SK-N-SH (cell line): ENCODE data around the gene SPIN1. TPM values are rescaled to one million over a fixed set of nuclear protein-coding genes. Genes with fewer than 3 reads are reported as not detected.

Experiments used
- CTCF ChIA-PET: fragments of 300-600, 350-600 bp; formaldehyde crosslinking; extraction: SDS; loops from one replicate; lab custom pipeline; 2021; lab: Yijun Ruan, JAX
- POLR2A ChIA-PET: fragments of 350-600 bp; sonication (Branson Sonifier 250); formaldehyde crosslinking; extraction: SDS; loops from one replicate; lab custom pipeline; 2020; ENCODE audit warnings: antibody characterized with exemption, inconsistent platforms; lab: Yijun Ruan, JAX
- DNase-seq: peaks from one replicate; pipeline ENCODE4 v3.0.0; 2012
- H2AFZ ChIP-seq: fragments of 200-600 bp; sonication (generic); 2 replicates; pipeline ENCODE4 v1.8.1; 2016; ENCODE audit warnings: antibody characterized with exemption, mild to moderate bottlenecking, low read depth
- H3F3A ChIP-seq: fragments of 200-600 bp; sonication (generic); replicated peaks from 2 replicates; pipeline ENCODE3; 2016; ENCODE audit warnings: antibody characterized with exemption, mild to moderate bottlenecking; ENCODE audit not compliant: insufficient read depth
- H3K27ac ChIP-seq, 2 experiments: fragments of 200-500 bp in 1 of 2; fragments of 200-600 bp in 1 of 2; sonication (Bioruptor generic) in 1 of 2; sonication (generic), shearing (Covaris generic) in 1 of 2; 2 replicates each; pipeline versions ENCODE4 v1.5.1 to v1.6.1; 2014 to 2016; ENCODE audit warnings: low read depth in 2 of 2, inconsistent platforms in 1 of 2, low read length in 1 of 2, mild to moderate bottlenecking in 1 of 2, mixed read lengths in 1 of 2
- H3K27me3 ChIP-seq: fragments of 200-600 bp; sonication (generic), shearing (Covaris generic); 2 replicates; pipeline ENCODE4 v1.6.1; 2016; ENCODE audit warnings: mixed run types; ENCODE audit not compliant: insufficient read depth
- H3K36me3 ChIP-seq, 2 experiments: fragments of 200-500 bp in 1 of 2; fragments of 200-600 bp in 1 of 2; sonication (Bioruptor generic) in 1 of 2; sonication (generic) in 1 of 2; replicated peaks in 1 of 2; 2 replicates each; pipeline versions ENCODE3 to v1.5.1; 2014 to 2016; ENCODE audit warnings: low read length in 1 of 2, mild to moderate bottlenecking in 1 of 2; ENCODE audit not compliant: insufficient read depth in 2 of 2, control insufficient read depth in 1 of 2
- H3K4me1 ChIP-seq, 2 experiments: fragments of 200-500 bp in 1 of 2; fragments of 200-600 bp in 1 of 2; sonication (Bioruptor generic) in 1 of 2; sonication (generic), shearing (Covaris generic) in 1 of 2; 2 replicates each; pipeline versions ENCODE4 v1.5.1 to v1.6.1; 2014 to 2016; ENCODE audit warnings: low read depth in 1 of 2, low read length in 1 of 2, mixed run types in 1 of 2; ENCODE audit not compliant: insufficient read depth in 2 of 2, control insufficient read depth in 1 of 2
- H3K4me2 ChIP-seq: fragments of 200-600 bp; sonication (generic), shearing (Covaris generic); 2 replicates; pipeline ENCODE4 v1.6.1; 2017; ENCODE audit warnings: mixed run types
- H3K4me3 ChIP-seq, 2 experiments: fragments of 200-500 bp in 1 of 2; fragments of 200-600 bp in 1 of 2; sonication (Bioruptor generic) in 1 of 2; sonication (generic), shearing (Covaris generic) in 1 of 2; 2 replicates each; pipeline versions ENCODE4 v1.5.1 to v1.8.1; 2014 to 2016; ENCODE audit warnings: low read depth in 2 of 2, inconsistent platforms in 1 of 2, low read length in 1 of 2, mild to moderate bottlenecking in 1 of 2, mixed read lengths in 1 of 2, moderate library complexity in 1 of 2
- H3K79me2 ChIP-seq: fragments of 200-600 bp; sonication (generic); 2 replicates; pipeline ENCODE4 v1.8.1; 2017; ENCODE audit warnings: mild to moderate bottlenecking; ENCODE audit not compliant: insufficient read depth
- H3K9ac ChIP-seq: fragments of 200-600 bp; sonication (generic); 2 replicates; pipeline ENCODE4 v1.6.1; 2017; ENCODE audit warnings: mixed run types
- H3K9me2 ChIP-seq: fragments of 200-600 bp; sonication (generic); 2 replicates; pipeline ENCODE4 v1.6.1; 2017; ENCODE audit warnings: mixed run types
- H3K9me3 ChIP-seq: fragments of 200-600 bp; sonication (generic); 2 replicates; pipeline ENCODE4 v1.6.1; 2017; ENCODE audit warnings: mixed run types, mild to moderate bottlenecking, moderate library complexity
- H4K20me1 ChIP-seq: fragments of 200-600 bp; sonication (generic); 2 replicates; pipeline ENCODE4 v1.6.1; 2017; ENCODE audit warnings: mild to moderate bottlenecking, mixed run types; ENCODE audit not compliant: insufficient read depth
- CHD2 ChIP-seq: fragments of 150-350 bp; IDR thresholded peaks from 2 replicates; pipeline ENCODE4 v1.6.1; 2018; ENCODE audit warnings: low read length; ENCODE audit not compliant: partially characterized antibody
- ELF1 ChIP-seq: IDR thresholded peaks from 2 replicates; pipeline ENCODE4 v1.4.0; 2012
- EP300 ChIP-seq, 2 experiments: IDR thresholded peaks; 2 replicates each; pipeline versions ENCODE4 v1.4.0 to v1.6.1; 2012; ENCODE audit warnings: borderline replicate concordance in 1 of 2, low read depth in 1 of 2, low read length in 1 of 2
- EZH2phosphoT487 ChIP-seq: fragments of 200-600 bp; sonication (generic); IDR thresholded peaks from 2 replicates; pipeline ENCODE4 v1.6.1; 2017; ENCODE audit warnings: low read depth, mixed run types, mild to moderate bottlenecking, antibody characterized with exemption, moderate library complexity, borderline replicate concordance
- FOSL2 ChIP-seq: IDR thresholded peaks from 2 replicates; pipeline ENCODE4 v1.4.0; 2012; ENCODE audit warnings: low read depth, mild to moderate bottlenecking, moderate library complexity, borderline replicate concordance
- FOXM1 ChIP-seq: IDR thresholded peaks from 2 replicates; pipeline ENCODE4 v1.4.0; 2012; ENCODE audit warnings: low read depth, mild to moderate bottlenecking
- GATA2 ChIP-seq: sonication (generic); formaldehyde crosslinking; IDR thresholded peaks from 2 replicates; pipeline ENCODE4 v1.5.0; 2020; ENCODE audit warnings: mild to moderate bottlenecking, missing genetic modification reagents
- JUND ChIP-seq: IDR thresholded peaks from 2 replicates; pipeline ENCODE4 v1.4.0; 2012
- MXI1 ChIP-seq: IDR thresholded peaks from 2 replicates; pipeline ENCODE4 v1.6.1; 2012; ENCODE audit warnings: mild to moderate bottlenecking, low read depth, low read length, improper control_type of control experiment
- NFIC ChIP-seq: IDR thresholded peaks from 2 replicates; pipeline ENCODE4 v1.4.0; 2012; ENCODE audit warnings: borderline replicate concordance
- RAD21 ChIP-seq: IDR thresholded peaks from 2 replicates; pipeline ENCODE4 v1.6.1; 2012; ENCODE audit warnings: mild to moderate bottlenecking, low read length
- RCOR1 ChIP-seq: fragments of 150-350 bp; IDR thresholded peaks from 2 replicates; pipeline ENCODE4 v1.6.1; 2017; ENCODE audit warnings: antibody characterized with exemption, low read length
- RXRA ChIP-seq: IDR thresholded peaks from 2 replicates; pipeline ENCODE4 v1.4.0; 2012; ENCODE audit warnings: low read depth, mild to moderate bottlenecking, borderline replicate concordance
- YY1 ChIP-seq: IDR thresholded peaks from 2 replicates; pipeline ENCODE4 v1.4.0; 2012; ENCODE audit warnings: low read depth, mild to moderate bottlenecking
- WGBS: methylation state at CpG from one replicate; pipeline ENCODE4 v1.1.6; 2017; ENCODE audit warnings: low lambda C conversion rate; 5-methylcytosine and 5-hydroxymethylcytosine counted together
- polyA plus RNA-seq, 3 experiments: library from polyadenylated mRNA; depleted of rRNA; stranded (reverse); fragments of >200 nt; gene quantifications; 2 replicates each; pipeline ENCODE4 v1.2.3, GENCODE V29; 2012
- TF ChIP-seq, protein P1 (sequence below): fragments of 200-600 bp; sonication (generic); IDR thresholded peaks from 2 replicates; pipeline ENCODE4 v1.6.1; 2017; ENCODE audit warnings: antibody characterized with exemption, mild to moderate bottlenecking, moderate library complexity
- TF ChIP-seq, protein P2 (sequence below): fragments of 150-350 bp; IDR thresholded peaks from 2 replicates; pipeline ENCODE4 v1.6.1; 2016; ENCODE audit warnings: mild to moderate bottlenecking, low read depth, low read length
- TF ChIP-seq, protein P3 (sequence below): IDR thresholded peaks from 2 replicates; pipeline ENCODE4; 2012
- TF ChIP-seq, protein P4 (sequence below): IDR thresholded peaks from 2 replicates; pipeline ENCODE4 v1.6.1; 2012; ENCODE audit warnings: mild to moderate bottlenecking, low read depth, low read length, moderate library complexity
- TF ChIP-seq, protein P5 (sequence below): IDR thresholded peaks from 2 replicates; pipeline ENCODE4 v1.4.0; 2012; ENCODE audit warnings: low read depth

SPIN1 gene
- polyA plus RNA-seq, 1 of the 3 experiments (the other 2 are of a cell fraction) = 35.8 TPM

DNA sequence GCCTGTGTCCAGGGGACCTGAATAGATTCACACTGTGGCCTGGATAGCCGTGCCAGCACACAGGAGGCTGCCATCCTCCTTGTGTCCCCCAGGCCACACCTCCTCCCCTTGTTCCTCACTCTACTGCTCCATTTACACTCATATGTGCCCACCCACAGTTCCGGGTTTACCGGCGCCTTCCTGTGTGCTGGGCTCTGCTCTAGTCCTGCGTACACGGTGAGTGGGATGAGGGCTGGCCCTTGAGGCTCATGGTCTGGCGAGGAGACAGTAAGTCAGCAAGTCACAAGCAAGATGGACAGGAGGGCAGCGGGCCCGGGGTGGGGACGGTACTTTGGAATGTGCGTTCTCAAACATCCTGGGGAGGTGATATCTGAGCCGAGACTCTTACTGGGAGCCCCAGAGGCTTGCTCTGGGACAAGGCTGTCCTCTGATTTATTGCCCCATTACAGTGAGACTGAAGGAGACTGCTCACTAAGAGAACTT is 114.3 kb downstream of the SPIN1 start:
- DNase-seq = no peak
- no peaks in the 10 kb centered on the region; a peak in 1 of 4 replicates for H3K4me1 ChIP-seq
- no peaks in the 10 kb centered on the region for H3K9me3 ChIP-seq
- no peaks in the 10 kb centered on the region for H3K9me2 ChIP-seq
- POLR2A ChIA-PET = no interaction called here
- H3K4me2 ChIP-seq = no peak overlapping the region
- no peaks in the 10 kb centered on the region for H3K36me3 ChIP-seq
- no peaks in the 10 kb centered on the region for H3K79me2 ChIP-seq
- H3K9ac ChIP-seq = no peak overlapping the region
- WGBS = 89% methylated on average over 12 of the region's 12 CpGs
- no peaks in the 10 kb centered on the region for H3K27me3 ChIP-seq
- no peak overlapping the region for H3K27ac ChIP-seq
- H3F3A ChIP-seq = no peaks in the 10 kb centered on the region
- H2AFZ ChIP-seq = no peak overlapping the region
- TF ChIP-seq MXI1 (no peak), RAD21 (no peak), EP300 (IDR thresholded peaks at IDR 0.05; ENCODE audit: borderline replicate concordance in 1 of 2, low read depth in 1 of 2, low read length in 1 of 2) (no peak), RCOR1 (no peak), GATA2 (CRISPR knock-in tag) (no peak), NFIC (no peak), RXRA (no peak), ELF1 (no peak), YY1 (no peak), JUND (no peak), FOXM1 (no peak), FOSL2 (no peak), EZH2phosphoT487 (no peak), CHD2 (no peak)
- TF ChIP-seq, protein P1, sequence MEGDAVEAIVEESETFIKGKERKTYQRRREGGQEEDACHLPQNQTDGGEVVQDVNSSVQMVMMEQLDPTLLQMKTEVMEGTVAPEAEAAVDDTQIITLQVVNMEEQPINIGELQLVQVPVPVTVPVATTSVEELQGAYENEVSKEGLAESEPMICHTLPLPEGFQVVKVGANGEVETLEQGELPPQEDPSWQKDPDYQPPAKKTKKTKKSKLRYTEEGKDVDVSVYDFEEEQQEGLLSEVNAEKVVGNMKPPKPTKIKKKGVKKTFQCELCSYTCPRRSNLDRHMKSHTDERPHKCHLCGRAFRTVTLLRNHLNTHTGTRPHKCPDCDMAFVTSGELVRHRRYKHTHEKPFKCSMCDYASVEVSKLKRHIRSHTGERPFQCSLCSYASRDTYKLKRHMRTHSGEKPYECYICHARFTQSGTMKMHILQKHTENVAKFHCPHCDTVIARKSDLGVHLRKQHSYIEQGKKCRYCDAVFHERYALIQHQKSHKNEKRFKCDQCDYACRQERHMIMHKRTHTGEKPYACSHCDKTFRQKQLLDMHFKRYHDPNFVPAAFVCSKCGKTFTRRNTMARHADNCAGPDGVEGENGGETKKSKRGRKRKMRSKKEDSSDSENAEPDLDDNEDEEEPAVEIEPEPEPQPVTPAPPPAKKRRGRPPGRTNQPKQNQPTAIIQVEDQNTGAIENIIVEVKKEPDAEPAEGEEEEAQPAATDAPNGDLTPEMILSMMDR = no peak
- TF ChIP-seq, protein P2, sequence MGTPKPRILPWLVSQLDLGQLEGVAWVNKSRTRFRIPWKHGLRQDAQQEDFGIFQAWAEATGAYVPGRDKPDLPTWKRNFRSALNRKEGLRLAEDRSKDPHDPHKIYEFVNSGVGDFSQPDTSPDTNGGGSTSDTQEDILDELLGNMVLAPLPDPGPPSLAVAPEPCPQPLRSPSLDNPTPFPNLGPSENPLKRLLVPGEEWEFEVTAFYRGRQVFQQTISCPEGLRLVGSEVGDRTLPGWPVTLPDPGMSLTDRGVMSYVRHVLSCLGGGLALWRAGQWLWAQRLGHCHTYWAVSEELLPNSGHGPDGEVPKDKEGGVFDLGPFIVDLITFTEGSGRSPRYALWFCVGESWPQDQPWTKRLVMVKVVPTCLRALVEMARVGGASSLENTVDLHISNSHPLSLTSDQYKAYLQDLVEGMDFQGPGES = no peak
- TF ChIP-seq, protein P3, sequence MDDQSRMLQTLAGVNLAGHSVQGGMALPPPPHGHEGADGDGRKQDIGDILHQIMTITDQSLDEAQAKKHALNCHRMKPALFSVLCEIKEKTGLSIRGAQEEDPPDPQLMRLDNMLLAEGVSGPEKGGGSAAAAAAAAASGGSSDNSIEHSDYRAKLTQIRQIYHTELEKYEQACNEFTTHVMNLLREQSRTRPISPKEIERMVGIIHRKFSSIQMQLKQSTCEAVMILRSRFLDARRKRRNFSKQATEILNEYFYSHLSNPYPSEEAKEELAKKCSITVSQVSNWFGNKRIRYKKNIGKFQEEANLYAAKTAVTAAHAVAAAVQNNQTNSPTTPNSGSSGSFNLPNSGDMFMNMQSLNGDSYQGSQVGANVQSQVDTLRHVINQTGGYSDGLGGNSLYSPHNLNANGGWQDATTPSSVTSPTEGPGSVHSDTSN = no peak
- TF ChIP-seq, protein P4, sequence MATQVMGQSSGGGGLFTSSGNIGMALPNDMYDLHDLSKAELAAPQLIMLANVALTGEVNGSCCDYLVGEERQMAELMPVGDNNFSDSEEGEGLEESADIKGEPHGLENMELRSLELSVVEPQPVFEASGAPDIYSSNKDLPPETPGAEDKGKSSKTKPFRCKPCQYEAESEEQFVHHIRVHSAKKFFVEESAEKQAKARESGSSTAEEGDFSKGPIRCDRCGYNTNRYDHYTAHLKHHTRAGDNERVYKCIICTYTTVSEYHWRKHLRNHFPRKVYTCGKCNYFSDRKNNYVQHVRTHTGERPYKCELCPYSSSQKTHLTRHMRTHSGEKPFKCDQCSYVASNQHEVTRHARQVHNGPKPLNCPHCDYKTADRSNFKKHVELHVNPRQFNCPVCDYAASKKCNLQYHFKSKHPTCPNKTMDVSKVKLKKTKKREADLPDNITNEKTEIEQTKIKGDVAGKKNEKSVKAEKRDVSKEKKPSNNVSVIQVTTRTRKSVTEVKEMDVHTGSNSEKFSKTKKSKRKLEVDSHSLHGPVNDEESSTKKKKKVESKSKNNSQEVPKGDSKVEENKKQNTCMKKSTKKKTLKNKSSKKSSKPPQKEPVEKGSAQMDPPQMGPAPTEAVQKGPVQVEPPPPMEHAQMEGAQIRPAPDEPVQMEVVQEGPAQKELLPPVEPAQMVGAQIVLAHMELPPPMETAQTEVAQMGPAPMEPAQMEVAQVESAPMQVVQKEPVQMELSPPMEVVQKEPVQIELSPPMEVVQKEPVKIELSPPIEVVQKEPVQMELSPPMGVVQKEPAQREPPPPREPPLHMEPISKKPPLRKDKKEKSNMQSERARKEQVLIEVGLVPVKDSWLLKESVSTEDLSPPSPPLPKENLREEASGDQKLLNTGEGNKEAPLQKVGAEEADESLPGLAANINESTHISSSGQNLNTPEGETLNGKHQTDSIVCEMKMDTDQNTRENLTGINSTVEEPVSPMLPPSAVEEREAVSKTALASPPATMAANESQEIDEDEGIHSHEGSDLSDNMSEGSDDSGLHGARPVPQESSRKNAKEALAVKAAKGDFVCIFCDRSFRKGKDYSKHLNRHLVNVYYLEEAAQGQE = no peak
- TF ChIP-seq, protein P5, sequence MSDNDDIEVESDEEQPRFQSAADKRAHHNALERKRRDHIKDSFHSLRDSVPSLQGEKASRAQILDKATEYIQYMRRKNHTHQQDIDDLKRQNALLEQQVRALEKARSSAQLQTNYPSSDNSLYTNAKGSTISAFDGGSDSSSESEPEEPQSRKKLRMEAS = no peak
- TF ChIP-seq, all 33 proteins: peak for 0
- H4K20me1 ChIP-seq = no peaks in the 10 kb centered on the region
- H3K4me3 ChIP-seq = no peak overlapping the region
- CTCF ChIA-PET = no interaction called here
